Fibroblast of lung (primary cell): ENCODE measurements around the gene RUNX1.

Source experiments
- EZH2 ChIP-seq: IDR thresholded peaks from 2 replicates; pipeline ENCODE4 v1.5.1; 2012; ENCODE audit warnings: low read length, control low read depth, mild to moderate bottlenecking; ENCODE audit errors: missing control alignments
- TF ChIP-seq, protein P1 (sequence below), 2 donors: IDR thresholded peaks in 1 of 2; conservative IDR thresholded peaks in 1 of 2; 1 replicate in 1 of 2; 2 replicates in 1 of 2; pipeline ENCODE4 v1.5.1; 2011 to 2012; ENCODE audit warnings: low read length in 2 of 2, control low read depth in 1 of 2, inconsistent platforms in 1 of 2, low read depth in 1 of 2, mild to moderate bottlenecking in 1 of 2

DNA sequence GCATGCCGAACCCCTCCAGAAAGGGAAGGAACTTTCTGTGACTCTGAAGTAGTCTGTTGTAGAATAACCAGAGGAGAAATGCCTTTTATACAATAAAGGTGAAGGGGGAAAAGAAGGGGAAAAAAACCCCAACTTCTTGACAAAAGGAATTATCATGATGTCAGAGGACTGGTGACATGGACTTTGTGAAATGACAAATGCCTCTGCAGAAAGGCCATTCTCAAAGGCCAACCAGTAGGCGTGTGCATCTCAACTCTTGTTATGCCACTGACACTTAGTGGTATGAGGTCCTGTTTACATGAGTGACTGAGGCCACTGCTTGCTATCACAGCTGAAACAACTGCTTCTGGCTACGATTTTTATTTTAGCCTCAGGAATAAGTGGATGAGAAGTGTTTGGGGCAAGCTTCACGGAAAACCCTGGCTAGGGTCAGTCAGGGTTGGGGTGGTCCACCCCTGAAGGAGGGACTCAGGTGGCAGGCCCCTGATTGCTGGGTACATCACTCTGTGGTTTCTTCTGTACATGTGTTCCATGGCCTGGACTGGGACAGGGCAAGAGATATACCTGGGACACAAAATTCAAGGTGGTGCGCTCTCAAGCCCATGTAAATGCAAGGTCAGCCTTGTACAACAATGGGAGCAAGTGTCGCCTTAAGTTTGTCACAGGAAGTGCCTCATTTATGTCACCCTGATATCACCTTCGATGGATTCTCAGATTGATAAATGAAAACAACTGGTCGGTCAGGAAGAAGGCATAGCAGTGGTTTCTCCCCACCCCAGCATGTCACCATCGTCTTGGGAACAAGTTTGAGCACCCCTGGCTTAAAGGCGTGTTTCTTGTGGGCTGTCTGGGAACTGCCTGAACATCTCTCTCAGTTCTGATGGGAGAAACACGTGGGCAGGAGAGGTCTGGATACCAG lies 12.4 kb downstream of the RUNX1 start:
- TF ChIP-seq, protein P1, sequence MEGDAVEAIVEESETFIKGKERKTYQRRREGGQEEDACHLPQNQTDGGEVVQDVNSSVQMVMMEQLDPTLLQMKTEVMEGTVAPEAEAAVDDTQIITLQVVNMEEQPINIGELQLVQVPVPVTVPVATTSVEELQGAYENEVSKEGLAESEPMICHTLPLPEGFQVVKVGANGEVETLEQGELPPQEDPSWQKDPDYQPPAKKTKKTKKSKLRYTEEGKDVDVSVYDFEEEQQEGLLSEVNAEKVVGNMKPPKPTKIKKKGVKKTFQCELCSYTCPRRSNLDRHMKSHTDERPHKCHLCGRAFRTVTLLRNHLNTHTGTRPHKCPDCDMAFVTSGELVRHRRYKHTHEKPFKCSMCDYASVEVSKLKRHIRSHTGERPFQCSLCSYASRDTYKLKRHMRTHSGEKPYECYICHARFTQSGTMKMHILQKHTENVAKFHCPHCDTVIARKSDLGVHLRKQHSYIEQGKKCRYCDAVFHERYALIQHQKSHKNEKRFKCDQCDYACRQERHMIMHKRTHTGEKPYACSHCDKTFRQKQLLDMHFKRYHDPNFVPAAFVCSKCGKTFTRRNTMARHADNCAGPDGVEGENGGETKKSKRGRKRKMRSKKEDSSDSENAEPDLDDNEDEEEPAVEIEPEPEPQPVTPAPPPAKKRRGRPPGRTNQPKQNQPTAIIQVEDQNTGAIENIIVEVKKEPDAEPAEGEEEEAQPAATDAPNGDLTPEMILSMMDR (conservative IDR thresholded peaks at IDR 0.05 in 1 of 2, IDR thresholded peaks at IDR 0.05 in 1 of 2; ENCODE audit: low read depth in 1 of 2, low read length in 2 of 2) = no peak
- TF ChIP-seq EZH2 = no peak
